Ascending aorta (tissue), 2 donors: ENCODE data around the gene SMAP2. TPM values are rescaled to one million over a fixed set of nuclear protein-coding genes. Genes with fewer than 3 reads are reported as not detected.

Source experiments
- DNase-seq, 2 donors: peaks; one replicate each; pipeline ENCODE4 v3.0.0-alpha.2; 2019; ENCODE audit warnings: low spot score in 2 of 2
- H3K27ac ChIP-seq, 2 donors: fragments of 200-600 bp; sonication (generic); one replicate each; pipeline ENCODE4 v1.5.1; 2016 to 2017; ENCODE audit warnings: mild to moderate bottlenecking in 1 of 2
- H3K27me3 ChIP-seq: fragments of 200-600 bp; sonication (generic); one replicate; pipeline ENCODE4 v1.5.1; 2017
- H3K36me3 ChIP-seq, 2 donors: fragments of 200-600 bp; sonication (generic); one replicate each; pipeline ENCODE4 v1.5.1; 2016
- H3K4me1 ChIP-seq, 2 donors: fragments of 200-600 bp; sonication (generic); one replicate each; pipeline ENCODE4 v1.5.1; 2016 to 2017; ENCODE audit warnings: mild to moderate bottlenecking in 1 of 2
- H3K4me3 ChIP-seq, 2 donors: fragments of 200-600 bp; sonication (generic); one replicate each; pipeline ENCODE4 v1.5.1; 2016 to 2017; ENCODE audit warnings: mild to moderate bottlenecking in 1 of 2
- H3K9me3 ChIP-seq, 2 donors: fragments of 200-600 bp; sonication (generic); one replicate each; pipeline ENCODE4 v1.5.1; 2016
- intact Hi-C: fragments of 100-400 bp; cut with DNase I; formaldehyde crosslinking; loops from one replicate; pipeline ENCODE4 v1.15.1; 2023
- total RNA-seq: library from RNA; depleted of rRNA; stranded (reverse); fragments of >200 nt; gene quantifications from one replicate; pipeline ENCODE4 v1.1.0, GENCODE V29; 2016
- TF ChIP-seq, protein P1 (sequence below), 3 experiments: fragments of 200-600 bp in 2 of 3; fragments of 450-650 bp in 1 of 3; sonication (generic) in 2 of 3; IDR thresholded peaks; one replicate each; pipeline ENCODE4 v1.5.1; 2016 to 2019; ENCODE audit warnings: antibody characterized with exemption in 3 of 3, mild to moderate bottlenecking in 1 of 3, moderate library complexity in 1 of 3

Gene SMAP2
- total RNA-seq, 1 donor from 2014 or later = 33.5 TPM

DNA sequence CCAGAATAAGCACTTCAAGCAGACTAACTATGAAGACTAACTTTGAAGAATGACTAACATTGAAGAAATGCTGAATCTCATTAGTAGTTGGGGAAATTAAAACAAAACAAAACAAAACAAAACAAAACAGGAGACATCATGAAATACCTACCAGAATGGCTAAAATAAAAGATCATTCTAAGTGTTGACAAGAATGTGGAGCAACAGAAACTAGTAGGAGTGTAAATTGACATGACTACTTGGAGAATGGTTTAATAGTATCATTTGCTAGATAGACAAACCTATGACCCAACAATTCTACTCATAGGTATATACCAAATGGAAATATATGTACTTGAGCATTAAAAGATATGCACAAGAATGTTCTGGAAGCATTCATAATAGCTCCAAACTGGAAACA, 57.9 kb downstream of the SMAP2 start:
- TF ChIP-seq, protein P1, sequence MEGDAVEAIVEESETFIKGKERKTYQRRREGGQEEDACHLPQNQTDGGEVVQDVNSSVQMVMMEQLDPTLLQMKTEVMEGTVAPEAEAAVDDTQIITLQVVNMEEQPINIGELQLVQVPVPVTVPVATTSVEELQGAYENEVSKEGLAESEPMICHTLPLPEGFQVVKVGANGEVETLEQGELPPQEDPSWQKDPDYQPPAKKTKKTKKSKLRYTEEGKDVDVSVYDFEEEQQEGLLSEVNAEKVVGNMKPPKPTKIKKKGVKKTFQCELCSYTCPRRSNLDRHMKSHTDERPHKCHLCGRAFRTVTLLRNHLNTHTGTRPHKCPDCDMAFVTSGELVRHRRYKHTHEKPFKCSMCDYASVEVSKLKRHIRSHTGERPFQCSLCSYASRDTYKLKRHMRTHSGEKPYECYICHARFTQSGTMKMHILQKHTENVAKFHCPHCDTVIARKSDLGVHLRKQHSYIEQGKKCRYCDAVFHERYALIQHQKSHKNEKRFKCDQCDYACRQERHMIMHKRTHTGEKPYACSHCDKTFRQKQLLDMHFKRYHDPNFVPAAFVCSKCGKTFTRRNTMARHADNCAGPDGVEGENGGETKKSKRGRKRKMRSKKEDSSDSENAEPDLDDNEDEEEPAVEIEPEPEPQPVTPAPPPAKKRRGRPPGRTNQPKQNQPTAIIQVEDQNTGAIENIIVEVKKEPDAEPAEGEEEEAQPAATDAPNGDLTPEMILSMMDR (IDR thresholded peaks at IDR 0.05) = no peak
- intact Hi-C loops = no loop called here
- no peak for DNase-seq
- Histone ChIP-seq H3K4me3 (no peak overlapping the region), H3K27ac (no peak overlapping the region), H3K27me3 (no peaks in the 10 kb centered on the region), H3K4me1 (no peaks in the 10 kb centered on the region), H3K36me3 (no peaks in the 10 kb centered on the region), H3K9me3 (no peaks in the 10 kb centered on the region)

DNA sequence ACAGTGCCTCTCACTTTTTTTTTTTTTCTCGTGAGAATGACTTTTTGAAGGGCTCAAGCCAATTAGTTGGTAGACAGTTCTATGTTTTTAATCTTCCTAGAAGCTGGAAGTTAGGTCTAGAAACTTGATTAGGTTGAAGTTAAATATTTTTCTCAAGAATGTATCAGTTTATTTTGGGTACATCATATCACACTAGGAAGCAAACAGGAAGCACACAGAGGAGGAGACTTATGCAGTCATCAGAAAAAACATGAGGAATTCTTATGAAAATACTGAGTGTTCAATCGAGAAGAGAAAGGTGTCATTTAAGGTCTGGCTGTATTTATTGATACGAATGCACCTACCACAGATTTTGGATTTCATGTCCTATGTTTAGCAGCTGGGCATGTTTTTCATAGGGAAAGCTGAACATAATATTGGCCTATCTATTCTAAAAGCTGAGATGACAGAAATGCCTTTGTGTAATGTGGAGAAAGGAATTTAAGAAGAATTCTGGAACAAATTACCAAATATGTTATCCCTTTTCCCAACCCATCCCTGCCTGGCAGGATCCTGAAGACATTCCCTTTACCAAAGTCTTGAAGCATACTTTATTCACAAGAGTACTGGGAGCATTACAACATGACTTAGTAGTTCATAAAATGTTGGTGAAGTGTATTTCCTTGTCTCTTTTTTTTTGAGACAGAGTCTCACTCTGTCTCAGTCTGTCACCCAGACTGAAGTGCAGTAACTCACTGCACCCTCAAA, 59.3 kb downstream of the SMAP2 start:
- no peak overlapping the region for H3K27ac ChIP-seq
- TF ChIP-seq, protein P1 (IDR thresholded peaks at IDR 0.05) = no peak
- intact Hi-C loops = no loop called here

DNA sequence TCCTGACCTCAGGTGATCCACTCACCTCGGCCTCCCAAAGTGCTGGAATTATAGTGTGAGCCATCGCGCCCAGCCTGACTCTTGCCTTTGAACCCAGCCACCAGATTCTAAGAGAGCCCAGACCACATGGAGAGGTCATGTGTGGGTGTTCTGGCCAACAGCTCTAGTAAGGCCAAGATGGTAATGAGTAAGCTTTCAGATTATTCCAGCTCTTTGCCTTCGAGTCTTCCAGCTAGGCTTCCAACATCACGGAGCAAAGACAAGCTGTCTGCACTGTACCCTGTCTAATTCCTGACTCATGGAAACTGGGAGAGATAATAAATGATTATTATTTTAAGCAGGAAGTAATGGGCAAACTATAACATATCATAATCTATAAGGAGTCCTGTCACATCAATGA, 61.9 kb downstream of the SMAP2 start:
- DNase-seq = no peak
- TF ChIP-seq, protein P1 (IDR thresholded peaks at IDR 0.05) = no peak
- H3K4me3 ChIP-seq = no peak overlapping the region
- H3K4me1 ChIP-seq = no peaks in the 10 kb centered on the region
- intact Hi-C loops = no loop called here
- no peaks in the 10 kb centered on the region for H3K36me3 ChIP-seq
- H3K27ac ChIP-seq = no peak overlapping the region
- no peaks in the 10 kb centered on the region for H3K27me3 ChIP-seq
- H3K9me3 ChIP-seq = no peaks in the 10 kb centered on the region

More for the DNA sequence above, 59.3 kb downstream of the SMAP2 start:
- Histone ChIP-seq H3K36me3 (no peaks in the 10 kb centered on the region), H3K4me1 (no peaks in the 10 kb centered on the region), H3K27me3 (no peaks in the 10 kb centered on the region), H3K9me3 (no peaks in the 10 kb centered on the region), H3K4me3 (no peak overlapping the region)
- no peak for DNase-seq

DNA sequence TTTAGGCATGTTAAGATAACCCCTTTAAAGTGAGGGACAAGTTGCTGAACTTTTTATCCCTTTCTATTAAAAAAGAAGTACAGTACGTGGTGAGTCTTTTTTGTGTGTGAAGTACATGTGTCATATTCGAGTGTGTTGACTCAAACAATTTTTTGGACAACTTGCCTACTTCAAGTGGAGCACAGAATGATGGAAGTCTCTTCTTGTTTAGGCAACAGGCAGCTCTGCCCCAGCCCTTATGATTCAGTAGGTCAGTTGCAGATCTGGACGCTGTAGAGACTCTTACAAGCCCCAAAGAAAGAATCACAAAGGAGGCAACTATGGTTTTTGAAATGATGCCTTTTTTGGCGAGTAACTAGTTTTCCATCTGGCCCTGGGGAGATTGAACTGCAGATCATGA, 62.3 kb downstream of the SMAP2 start:
- Histone ChIP-seq H3K27me3 (no peaks in the 10 kb centered on the region), H3K36me3 (no peaks in the 10 kb centered on the region), H3K4me1 (no peaks in the 10 kb centered on the region), H3K9me3 (no peaks in the 10 kb centered on the region), H3K4me3 (no peak overlapping the region), H3K27ac (no peak overlapping the region)
- intact Hi-C loops = no loop called here
- TF ChIP-seq, protein P1 (IDR thresholded peaks at IDR 0.05) = no peak
- no peak for DNase-seq

DNA sequence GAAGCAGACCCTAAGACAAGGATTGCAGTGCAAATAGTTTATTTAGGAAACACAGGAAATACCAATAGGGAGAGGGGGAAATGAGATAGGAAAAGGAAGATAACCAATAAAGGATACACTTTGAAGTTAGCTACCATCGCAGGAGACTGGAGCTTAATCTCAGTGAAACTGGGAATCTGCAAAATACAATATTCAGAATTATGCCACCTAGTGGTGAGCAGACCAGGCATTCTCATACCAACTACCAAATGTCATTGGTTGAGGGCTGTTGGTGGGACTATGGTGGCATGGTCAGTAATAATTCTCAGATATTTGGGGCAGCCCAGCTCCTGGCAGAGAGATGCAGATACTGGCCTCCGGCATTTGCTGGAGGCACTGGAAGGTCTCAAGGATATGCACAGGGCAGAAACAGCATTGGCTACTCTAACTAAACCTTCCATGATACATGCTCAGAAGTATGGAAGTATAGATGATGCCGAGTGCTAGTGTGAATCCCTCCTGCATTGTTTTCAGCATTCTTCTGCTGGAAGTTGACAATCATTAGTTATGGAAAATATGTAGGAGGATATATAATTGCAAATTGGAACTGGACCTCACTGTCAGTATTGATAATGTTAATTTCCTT, 65.0 kb downstream of the SMAP2 start:
- TF ChIP-seq, protein P1 (IDR thresholded peaks at IDR 0.05) = peak; percentile 15 to 51 (median 23)
- no peak overlapping the region for H3K27ac ChIP-seq
- no peak for DNase-seq
- no peak overlapping the region for H3K4me3 ChIP-seq
- no peaks in the 10 kb centered on the region for H3K4me1 ChIP-seq
- H3K9me3 ChIP-seq = no peaks in the 10 kb centered on the region
- H3K27me3 ChIP-seq = no peaks in the 10 kb centered on the region
- H3K36me3 ChIP-seq = no peaks in the 10 kb centered on the region
- intact Hi-C loops = loop anchor here (2.0 kb wide), 1 partner anchor 22 kb away; no protein-coding TSS in a partner anchor
